Measurements from ENCODE around the gene TLX1.
"Not testable (repeated sequence)": the region's sequence is repeated elsewhere in the genome, so short reads cannot be mapped to it uniquely, and the experiment has no call there.

Gene TLX1

DNA sequence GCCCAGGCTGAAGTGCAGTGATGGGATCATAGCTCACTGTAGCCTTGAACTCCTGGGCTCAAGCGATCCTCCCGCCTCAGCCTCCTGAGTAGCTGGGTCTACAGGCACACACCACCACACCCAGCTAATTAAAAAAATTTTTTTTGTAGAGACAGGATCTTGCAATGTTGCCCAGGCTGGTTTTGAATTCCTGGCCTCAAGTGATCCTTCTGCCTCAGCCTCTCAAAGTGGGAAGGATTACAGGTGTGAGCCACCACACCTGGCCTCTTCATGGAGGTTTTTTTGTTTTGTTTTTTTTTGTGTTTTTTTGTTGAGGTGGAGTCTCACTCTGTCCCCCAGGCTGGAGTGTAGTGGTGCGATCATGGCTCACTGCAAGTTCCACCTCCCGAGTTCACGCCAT, 23.4 kb downstream of the TLX1 start:
- not testable (repeated sequence) for DNase-seq

DNA sequence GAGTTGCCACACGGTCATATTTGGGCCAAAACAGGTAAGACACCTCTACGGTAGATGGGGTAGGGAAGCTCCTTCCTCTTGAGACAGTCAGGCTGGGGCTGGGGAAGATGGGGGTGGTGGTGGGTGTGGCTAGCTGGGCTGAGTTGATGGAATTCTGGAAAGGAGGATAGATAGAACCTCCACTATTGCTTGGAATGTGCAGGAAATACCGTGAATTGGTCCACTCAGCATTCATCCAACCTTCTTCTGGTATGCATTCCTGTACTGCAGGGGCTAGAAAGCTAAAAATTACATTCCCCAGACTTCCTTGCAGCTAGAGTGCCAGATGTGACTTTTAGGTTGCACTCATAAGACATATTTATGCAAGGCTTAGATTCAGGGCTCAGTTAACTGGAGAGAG, 24.8 kb downstream of the TLX1 start:
- no peak for DNase-seq

DNA sequence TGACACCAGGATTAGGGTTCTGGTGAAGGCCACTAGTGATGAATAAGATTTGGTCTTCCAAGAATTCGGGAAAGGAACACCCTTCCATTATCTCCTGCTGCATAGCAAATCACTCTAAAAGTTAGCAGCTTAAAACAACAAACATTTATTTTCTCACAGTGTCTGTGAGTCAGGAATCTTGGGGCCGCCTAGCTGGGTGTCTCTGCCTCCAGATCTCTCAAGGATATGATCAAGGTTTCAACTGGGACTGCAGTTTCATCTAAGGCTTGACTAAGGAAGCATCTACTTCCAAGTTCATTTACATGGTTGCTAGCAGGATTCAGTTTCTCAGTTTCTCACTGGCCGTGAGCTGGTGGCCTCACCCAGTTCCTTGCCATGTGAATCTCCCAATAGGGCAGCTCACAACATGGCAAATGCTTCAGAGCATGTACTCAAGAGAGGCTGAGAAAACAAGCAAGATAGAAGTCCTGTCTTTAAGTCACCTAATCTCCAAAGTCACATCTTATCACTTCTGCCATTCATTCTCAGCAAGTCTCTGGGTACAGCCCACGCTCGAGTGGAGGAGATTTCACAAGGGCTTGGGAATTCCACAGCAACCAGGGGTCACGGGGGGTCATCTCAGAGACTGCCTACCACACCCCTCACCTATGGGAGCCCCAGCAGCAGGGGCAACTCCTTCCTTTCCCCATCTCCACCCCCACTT, 26.8 kb downstream of the TLX1 start:
- no peak for DNase-seq

GRCh38 chr10:101158459-101159058, 27.5 kb downstream of the TLX1 start:
- DNase-seq, result no peak

DNA sequence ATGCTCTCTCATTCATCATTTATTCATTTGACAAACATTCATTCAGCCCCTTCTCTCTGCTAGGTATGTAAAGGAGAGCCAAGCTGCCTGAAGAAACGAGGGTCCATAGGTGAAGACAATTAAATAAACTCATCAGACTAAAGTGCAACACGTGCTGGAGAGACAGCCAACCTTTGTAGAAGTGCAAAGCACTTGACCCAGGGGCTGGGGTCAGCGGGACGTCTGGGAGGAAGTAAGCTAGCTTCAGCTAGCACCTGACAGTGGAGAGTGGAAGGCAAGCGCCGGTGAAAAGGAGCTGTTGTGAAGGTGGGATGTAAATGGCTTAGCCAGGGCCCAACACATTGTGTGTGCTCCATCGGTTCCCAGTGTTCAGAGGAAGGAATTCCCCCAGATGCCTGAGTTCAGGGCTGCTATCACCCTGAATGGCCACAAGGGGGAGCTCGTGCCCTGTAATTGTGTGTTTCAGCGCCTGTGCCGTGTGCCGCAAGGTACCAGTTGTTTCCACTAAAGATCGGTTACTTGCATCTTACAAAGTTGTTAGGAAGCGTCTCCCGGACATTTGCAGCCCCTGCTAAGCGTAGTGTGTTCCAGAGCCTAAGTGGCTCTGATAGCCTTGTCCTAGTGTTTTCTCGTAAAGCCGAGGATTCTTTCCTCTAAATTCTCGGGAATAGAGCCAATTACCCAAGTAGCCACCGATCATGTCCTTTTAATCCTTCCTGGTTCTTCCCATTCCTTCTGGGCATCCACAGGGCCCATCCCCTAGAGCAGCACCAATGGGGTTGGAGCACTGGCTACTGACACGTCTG, 30.6 kb downstream of the TLX1 start:
- DNase-seq, result peak; percentile 50

DNA sequence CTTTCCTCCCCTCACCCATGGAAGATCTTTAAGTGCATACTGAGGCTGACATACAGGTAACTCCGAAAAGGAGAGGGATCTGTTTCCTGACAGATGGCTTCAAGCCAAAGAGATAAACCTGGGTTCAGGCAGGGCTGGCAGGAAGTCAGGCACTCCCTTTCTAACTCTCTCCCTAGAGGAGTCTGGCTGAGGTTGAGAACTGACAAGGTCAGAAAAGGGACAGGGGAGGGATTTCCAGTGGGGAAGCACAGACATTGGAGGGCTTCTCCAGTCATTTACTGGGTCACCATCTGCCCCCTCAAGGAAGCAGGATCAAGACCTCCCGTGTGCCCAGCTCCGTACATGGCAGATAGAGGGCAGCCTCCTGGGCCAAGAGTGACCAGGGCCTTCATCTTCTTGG, 31.6 kb downstream of the TLX1 start:
- no peak for DNase-seq

- no peak for DNase-seq
These were observed 32.9 kb downstream of the TLX1 start for GRCh38 chr10:101164020-101164419.

GRCh38 chr10:101165736-101166135, 34.6 kb downstream of the TLX1 start:
- DNase-seq, result no peak

- DNase-seq, result no peak
These were observed 35.3 kb downstream of the TLX1 start for GRCh38 chr10:101166430-101166829.

- no peak for DNase-seq
These were observed 41.6 kb downstream of the TLX1 start for GRCh38 chr10:101172741-101173140.

GRCh38 chr10:101174319-101174718, 43.2 kb downstream of the TLX1 start:
- DNase-seq, result no peak

DNA sequence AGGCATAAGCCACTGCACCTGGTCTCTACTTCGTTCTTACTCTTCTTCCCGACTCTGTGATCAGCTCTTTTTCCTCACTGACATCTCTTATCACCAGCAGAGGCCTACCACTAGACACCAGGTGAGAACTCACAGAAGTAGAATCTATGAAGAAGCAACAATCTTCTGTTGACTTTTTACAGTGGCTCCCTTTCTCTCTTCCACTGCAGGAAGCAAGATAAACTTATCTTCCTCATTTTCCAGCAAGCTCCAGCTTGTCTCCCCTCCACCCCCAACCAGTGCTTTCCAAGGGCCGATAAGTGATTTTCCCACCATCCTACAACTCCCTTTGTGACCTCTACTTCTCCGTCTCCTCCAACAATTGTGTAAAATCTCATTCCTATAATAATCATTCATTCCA, 45.5 kb downstream of the TLX1 start:
- no peak for DNase-seq

- DNase-seq, result no peak
These were observed 51.8 kb downstream of the TLX1 start for GRCh38 chr10:101182936-101183335.

- no peak for DNase-seq
These were observed 52.5 kb downstream of the TLX1 start for GRCh38 chr10:101183458-101184183.
